HAP-1 (cell line): ENCODE data around the gene SNCB.

Source experiments
- DNase-seq, 2 experiments: peaks; one replicate each; pipeline ENCODE4 v3.0.0-alpha.2; 2016 to 2020; ENCODE audit warnings: low spot score in 2 of 2
- H3K27me3 ChIP-seq: fragments of 250-450 bp; sonication (Bioruptor Pico); 2 replicates; pipeline ENCODE4 v1.5.1; 2020; ENCODE audit warnings: low read depth, mild to moderate bottlenecking, moderate library complexity
- H3K36me3 ChIP-seq: fragments of 250-450 bp; sonication (Bioruptor Pico); replicated peaks from 2 replicates; pipeline ENCODE4 v1.5.1; 2020; ENCODE audit warnings: mild to moderate bottlenecking
- H3K4me1 ChIP-seq: fragments of 250-450 bp; sonication (Bioruptor Pico); 2 replicates; pipeline ENCODE4 v1.5.1; 2020; ENCODE audit warnings: mild to moderate bottlenecking
- H3K4me3 ChIP-seq: fragments of 250-450 bp; sonication (Bioruptor Pico); 2 replicates; pipeline ENCODE4 v1.5.1; 2020; ENCODE audit warnings: mild to moderate bottlenecking, moderate library complexity
- H3K9me3 ChIP-seq: fragments of 250-450 bp; sonication (Bioruptor Pico); 2 replicates; pipeline ENCODE4 v1.5.1; 2020; ENCODE audit warnings: mild to moderate bottlenecking, moderate library complexity
- in situ Hi-C: fragments of 300-500 bp; cut with MboI; formaldehyde crosslinking; loops from 3 replicates; pipeline ENCODE4 v1.14.3; 2020; ENCODE audit warnings: low sequenced_read_pairs, inconsistent platforms, mixed read lengths

The SNCB gene

DNA sequence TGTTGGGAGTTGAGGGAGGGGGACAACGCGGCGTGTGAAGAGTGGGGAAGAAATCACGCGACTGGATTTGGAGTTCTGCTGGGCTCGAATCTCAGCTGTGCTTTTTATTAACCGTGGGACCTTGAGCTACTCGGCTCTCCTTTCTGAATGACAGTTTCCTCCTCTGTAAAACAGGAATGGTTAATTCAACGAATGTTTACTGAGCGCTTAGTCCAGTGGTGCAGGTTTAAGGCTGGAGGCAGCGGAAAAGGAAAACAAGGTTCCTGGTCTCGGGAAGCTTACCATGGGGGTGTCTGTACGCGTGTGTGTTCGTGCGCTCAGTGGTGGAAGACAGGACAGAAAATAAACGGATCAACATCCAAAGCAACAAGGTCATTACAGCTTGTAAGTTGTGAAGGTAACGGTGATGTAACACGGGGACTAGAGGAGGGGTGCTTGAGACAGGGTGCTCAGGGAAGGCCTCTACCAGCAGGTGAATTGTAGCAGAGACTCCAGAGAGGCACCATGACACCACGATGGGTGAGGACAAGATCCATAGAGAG is 418 bp upstream of the SNCB start:
- no peak for DNase-seq
- Histone ChIP-seq H3K36me3 (no peaks in the 10 kb centered on the region), H3K4me1 (peaks cover 3% of the 10 kb centered on the region; the same call in 1 of the 2 replicates), H3K4me3 (peak overlapping the region; percentile 30), H3K9me3 (no peaks in the 10 kb centered on the region), H3K27me3 (peaks cover 19% of the 10 kb centered on the region)
- in situ Hi-C loops = no loop called here

DNA sequence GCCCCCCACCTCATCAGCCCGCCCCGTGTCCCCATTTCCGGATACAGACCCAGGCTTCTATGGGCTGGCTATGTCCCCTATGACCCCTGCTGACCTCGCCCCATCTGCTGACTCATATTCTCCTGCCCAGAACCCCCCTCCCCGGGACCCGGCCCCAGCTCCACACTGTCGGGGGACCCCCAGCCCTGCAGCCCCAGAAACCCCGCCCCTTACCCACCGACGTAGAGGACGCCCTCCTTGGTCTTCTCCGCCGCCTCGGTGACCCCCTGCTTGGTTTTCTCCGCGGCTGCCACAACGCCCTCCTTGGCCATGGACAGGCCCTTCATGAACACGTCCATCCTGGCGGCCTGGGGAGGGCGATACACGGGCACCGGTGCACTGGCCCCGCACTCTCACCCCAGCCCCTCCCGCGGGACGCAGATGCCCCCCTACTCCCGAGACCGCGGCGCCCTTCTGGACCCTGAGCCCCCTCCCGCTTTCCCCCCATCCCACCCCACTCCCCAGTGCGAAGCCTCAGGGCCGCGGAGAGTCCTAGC is 949 bp downstream of the SNCB start:
- H3K4me3 ChIP-seq = peak overlapping the region; percentile 30
- peaks cover 19% of the 10 kb centered on the region for H3K27me3 ChIP-seq
- DNase-seq = no peak
- peaks cover 3% of the 10 kb centered on the region; the same call in 1 of the 2 replicates for H3K4me1 ChIP-seq
- no peaks in the 10 kb centered on the region for H3K36me3 ChIP-seq
- no peaks in the 10 kb centered on the region for H3K9me3 ChIP-seq
- in situ Hi-C loops = no loop called here

DNA sequence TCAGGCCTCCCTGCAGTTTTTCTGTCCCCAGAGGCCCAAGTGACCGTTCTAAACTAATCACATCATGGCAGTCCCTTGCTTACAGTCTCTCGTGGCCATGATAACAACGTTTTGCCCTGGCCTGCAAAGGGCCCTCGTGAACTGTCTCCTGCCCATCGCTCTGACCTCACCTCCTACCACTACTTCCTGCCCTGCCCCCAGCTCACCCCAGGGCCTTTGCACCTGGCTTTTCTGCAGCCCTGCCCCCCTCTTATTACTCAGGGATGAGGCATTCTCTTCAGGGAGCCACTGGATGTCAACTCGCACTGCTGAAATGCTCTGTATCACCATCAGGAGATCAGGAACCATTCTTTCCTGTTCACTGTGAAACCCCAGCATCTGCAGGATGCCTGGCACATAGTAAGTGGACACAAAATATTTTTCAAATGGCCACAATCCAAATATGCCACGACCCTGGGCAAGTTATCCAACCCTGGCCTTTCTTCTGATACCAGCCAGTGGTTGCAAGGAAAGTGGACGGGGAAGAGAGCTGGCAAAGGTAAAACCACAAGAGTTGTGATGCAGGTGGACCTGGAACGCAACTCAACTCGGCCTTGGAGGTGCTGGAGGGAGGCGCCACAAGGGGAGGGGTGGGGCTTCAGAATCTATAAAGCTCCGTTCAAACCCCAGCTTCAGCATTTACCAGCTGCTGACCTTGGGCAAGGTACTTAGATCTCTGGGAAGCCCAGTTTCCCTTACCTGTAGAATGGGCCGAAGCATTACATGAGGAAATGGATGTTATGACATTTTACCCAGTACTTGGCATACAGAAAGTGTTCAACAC is 1.7 kb downstream of the SNCB start:
- H3K27me3 ChIP-seq = peaks cover 11% of the 10 kb centered on the region
- no peak overlapping the region for H3K4me3 ChIP-seq
- no peak for DNase-seq
- peaks cover 3% of the 10 kb centered on the region; the same call in 1 of the 2 replicates for H3K4me1 ChIP-seq
- no peaks in the 10 kb centered on the region for H3K9me3 ChIP-seq
- in situ Hi-C loops = no loop called here
- no peaks in the 10 kb centered on the region for H3K36me3 ChIP-seq

GRCh38 chr5:176627582-176627981 is 2.8 kb downstream of the SNCB start:
- no peak overlapping the region for H3K4me3 ChIP-seq
- H3K27me3 ChIP-seq = peaks cover 4% of the 10 kb centered on the region
- DNase-seq = no peak
- H3K9me3 ChIP-seq = no peaks in the 10 kb centered on the region
- no peaks in the 10 kb centered on the region for H3K36me3 ChIP-seq
- peaks cover 3% of the 10 kb centered on the region; the same call in 1 of the 2 replicates for H3K4me1 ChIP-seq
- in situ Hi-C loops = no loop called here

- Histone ChIP-seq H3K4me1 (peaks cover 3% of the 10 kb centered on the region; the same call in 1 of the 2 replicates), H3K36me3 (no peaks in the 10 kb centered on the region), H3K4me3 (no peak overlapping the region), H3K9me3 (no peaks in the 10 kb centered on the region), H3K27me3 (peaks cover 4% of the 10 kb centered on the region)
- in situ Hi-C loops = no loop called here
- DNase-seq = no peak
Observed at GRCh38 chr5:176626876-176627236, 3.5 kb downstream of the SNCB start.

DNA sequence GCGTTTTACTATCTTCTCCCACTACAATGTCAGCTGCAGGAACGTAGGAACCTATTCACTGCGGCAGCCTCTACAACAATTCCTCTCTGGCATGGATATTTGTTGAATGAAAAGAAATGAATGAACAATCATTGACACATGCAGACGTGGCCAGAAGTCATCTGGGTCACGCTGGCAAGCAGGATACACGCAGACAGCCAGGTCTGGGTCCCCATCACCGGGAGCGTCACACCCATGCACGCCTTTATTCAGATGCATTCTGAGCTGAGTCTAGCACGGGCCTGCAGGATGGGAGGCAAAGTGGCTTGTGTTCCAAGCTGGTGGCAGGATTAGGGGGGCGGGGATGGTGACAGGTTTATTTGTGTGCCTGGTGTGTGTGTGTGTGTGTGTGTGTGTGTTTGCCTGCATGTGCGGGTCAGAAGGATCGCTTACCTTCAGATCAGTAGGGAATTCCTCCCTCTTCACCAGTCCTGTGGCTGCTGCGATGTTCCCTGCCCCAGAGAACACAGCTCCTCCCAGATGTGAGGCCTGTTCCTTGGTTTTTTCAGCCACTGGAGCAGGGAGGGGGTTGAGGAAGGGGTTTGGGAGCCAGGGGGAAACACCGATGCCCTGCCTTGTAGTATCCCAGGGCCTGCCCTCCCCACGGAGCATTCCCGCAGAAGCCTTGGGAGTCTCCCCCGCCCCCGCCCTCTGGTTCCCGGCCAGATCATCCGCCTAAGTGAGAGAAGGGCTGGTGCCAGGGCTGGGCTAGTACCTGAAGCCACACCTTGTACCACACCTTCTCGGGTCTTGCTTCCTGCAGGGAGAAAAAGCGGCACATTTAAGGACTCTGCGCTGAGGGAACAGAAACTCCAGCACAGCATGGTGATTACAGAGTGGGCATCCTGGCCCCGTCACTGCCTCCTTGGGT is 4.1 kb downstream of the SNCB start:
- Histone ChIP-seq H3K27me3 (peaks cover 4% of the 10 kb centered on the region), H3K36me3 (no peaks in the 10 kb centered on the region), H3K4me3 (no peak overlapping the region), H3K9me3 (no peaks in the 10 kb centered on the region), H3K4me1 (peaks cover 3% of the 10 kb centered on the region; the same call in 1 of the 2 replicates)
- no peak for DNase-seq
- in situ Hi-C loops = no loop called here

DNA sequence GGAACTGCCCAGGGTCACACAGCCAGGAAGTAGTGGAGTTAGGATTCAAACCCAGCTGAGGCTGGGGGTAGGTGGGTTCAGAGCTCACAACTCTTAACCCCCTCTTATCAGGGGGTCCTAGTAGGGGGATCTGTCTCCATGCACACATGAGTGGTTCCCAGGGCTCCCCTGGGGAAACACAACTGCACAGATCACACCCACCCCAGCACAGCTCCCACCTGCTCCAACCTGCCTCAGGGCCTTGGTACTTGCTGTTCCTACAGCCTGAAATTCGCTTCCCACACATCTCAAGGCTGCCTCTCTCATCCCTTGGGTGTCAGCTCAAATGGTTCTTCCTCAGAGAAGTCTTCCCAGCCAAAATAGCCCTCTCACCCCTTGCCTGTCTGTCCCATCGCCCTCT is 4.8 kb downstream of the SNCB start:
- no peaks in the 10 kb centered on the region; the same call in 1 of the 2 replicates for H3K4me1 ChIP-seq
- no peak for DNase-seq
- H3K4me3 ChIP-seq = no peak overlapping the region
- no peaks in the 10 kb centered on the region for H3K9me3 ChIP-seq
- no peaks in the 10 kb centered on the region for H3K36me3 ChIP-seq
- in situ Hi-C loops = no loop called here
- H3K27me3 ChIP-seq = peaks cover 4% of the 10 kb centered on the region

DNA sequence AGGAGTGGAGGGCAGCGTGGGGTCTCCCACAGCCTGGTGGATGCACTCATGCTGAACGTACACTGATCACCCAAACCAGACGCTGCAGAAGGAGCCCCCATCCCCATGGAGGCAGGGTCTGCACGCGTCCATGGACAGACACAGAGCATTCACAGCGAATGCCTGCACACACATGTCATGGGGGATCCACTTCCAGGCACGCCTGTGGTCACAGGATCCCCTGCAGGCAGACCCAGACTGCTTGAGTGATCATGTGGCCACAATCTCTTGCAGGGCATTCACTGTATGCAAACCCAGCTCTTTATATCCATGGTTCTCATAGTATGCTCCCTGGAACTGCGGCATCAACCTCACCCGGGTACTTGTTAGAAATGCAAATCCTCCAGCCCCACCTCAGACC is 5.4 kb downstream of the SNCB start:
- in situ Hi-C loops = no loop called here
- Histone ChIP-seq H3K4me1 (no peaks in the 10 kb centered on the region; the same call in 1 of the 2 replicates), H3K9me3 (no peaks in the 10 kb centered on the region), H3K27me3 (peaks cover 2% of the 10 kb centered on the region), H3K4me3 (no peak overlapping the region), H3K36me3 (no peaks in the 10 kb centered on the region)
- DNase-seq = no peak

GRCh38 chr5:176624142-176624541 is 6.2 kb downstream of the SNCB start:
- no peaks in the 10 kb centered on the region for H3K36me3 ChIP-seq
- no peak for DNase-seq
- no peak overlapping the region for H3K4me3 ChIP-seq
- no peaks in the 10 kb centered on the region for H3K9me3 ChIP-seq
- in situ Hi-C loops = no loop called here
- no peaks in the 10 kb centered on the region for H3K27me3 ChIP-seq
- H3K4me1 ChIP-seq = no peaks in the 10 kb centered on the region

DNA sequence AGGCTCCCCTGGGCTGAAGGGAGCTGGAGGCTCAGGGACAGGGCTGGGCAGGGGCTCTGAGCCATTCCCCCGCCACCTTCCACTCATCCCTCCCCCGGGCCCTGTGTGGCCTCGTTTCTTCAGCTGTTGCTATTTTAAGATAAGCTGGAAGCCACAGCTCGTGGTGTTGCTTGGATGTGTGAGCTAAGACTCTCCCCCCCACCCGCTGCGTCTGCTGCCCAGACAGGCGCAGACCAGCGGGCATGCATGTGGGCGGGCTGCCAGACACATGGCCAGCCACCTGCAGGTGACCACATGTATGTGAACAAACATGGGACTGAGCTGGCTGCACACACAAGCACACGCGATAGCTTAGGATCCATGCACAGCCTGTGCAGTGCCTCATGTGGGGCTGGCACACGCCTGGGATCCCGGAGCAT is 8.7 kb downstream of the SNCB start:
- no peak overlapping the region for H3K4me3 ChIP-seq
- no peak for DNase-seq
- in situ Hi-C loops = no loop called here

DNA sequence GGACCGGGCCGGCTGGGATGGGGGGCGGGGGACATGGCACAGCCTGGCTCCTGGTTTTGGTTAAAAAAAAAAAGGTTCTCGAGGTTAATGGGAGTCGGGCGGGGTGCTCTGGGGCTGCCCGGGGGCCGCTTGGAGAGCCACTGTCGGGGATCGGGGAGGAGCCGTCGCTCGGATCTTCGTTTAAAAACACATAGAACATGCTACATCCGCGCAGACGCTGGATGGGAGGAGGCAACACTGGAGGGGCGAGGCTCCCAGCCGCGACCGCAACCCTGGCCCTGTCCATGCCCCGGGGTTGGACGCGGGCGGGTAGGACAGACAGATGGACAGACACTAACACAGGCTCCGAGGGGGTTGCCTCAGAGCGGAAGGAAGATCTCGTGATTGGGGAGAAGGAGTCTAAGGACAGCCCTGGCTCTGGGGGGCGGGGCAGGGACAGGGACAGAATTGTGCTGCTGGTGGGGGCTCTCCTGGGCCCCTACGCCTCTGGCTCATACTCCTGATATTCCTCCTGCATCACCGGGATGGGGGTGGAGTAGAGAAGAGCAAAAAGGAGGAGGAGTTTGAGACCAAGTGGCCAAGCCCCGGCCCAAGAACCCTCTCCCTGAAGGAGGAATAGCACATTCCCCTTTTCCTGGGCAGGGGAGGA is 9.9 kb downstream of the SNCB start:
- in situ Hi-C loops = no loop called here
- no peaks in the 10 kb centered on the region; the same call in 1 of the 2 replicates for H3K4me1 ChIP-seq
- no peak for DNase-seq
- no peaks in the 10 kb centered on the region for H3K36me3 ChIP-seq
- H3K27me3 ChIP-seq = 0 out of 2 replicates have a peak, but pooled peaks cover 5% of the 10 kb centered on the region
- H3K9me3 ChIP-seq = no peaks in the 10 kb centered on the region
- no peak overlapping the region for H3K4me3 ChIP-seq

More for the DNA sequence above, 8.7 kb downstream of the SNCB start:
- Histone ChIP-seq H3K9me3 (no peaks in the 10 kb centered on the region), H3K27me3 (no peaks in the 10 kb centered on the region), H3K4me1 (no peaks in the 10 kb centered on the region; the same call in 1 of the 2 replicates), H3K36me3 (no peaks in the 10 kb centered on the region)

- H3K9me3 ChIP-seq = no peaks in the 10 kb centered on the region
- in situ Hi-C loops = no loop called here
- H3K4me1 ChIP-seq = no peaks in the 10 kb centered on the region; the same call in 1 of the 2 replicates
- 0 out of 2 replicates have a peak, but pooled peaks cover 5% of the 10 kb centered on the region for H3K27me3 ChIP-seq
- no peaks in the 10 kb centered on the region for H3K36me3 ChIP-seq
- no peak for DNase-seq
- H3K4me3 ChIP-seq = no peak overlapping the region
Observed at GRCh38 chr5:176619569-176620332, 10.6 kb downstream of the SNCB start.
